HCT116 (cell line): ENCODE results near the gene STYXL1. TPM values are rescaled to one million over a fixed set of nuclear protein-coding genes. Genes with fewer than 3 reads are reported as not detected.

Source experiments
- total RNA-seq: library from RNA; stranded (reverse); gene quantifications from one replicate; pipeline ENCODE4 v1.2.1, GENCODE V29; 2021; ENCODE audit not compliant: unreplicated experiment

STYXL1 gene
- total RNA-seq, 1 experiment from 2014 or later: 32.5 TPM

Other genes starting within 250 kb of the STYXL1 start
- gene CCL24, start 234.2 kb downstream of the STYXL1 start, total RNA-seq: not detected
- gene RHBDD2, start 169.0 kb downstream of the STYXL1 start, total RNA-seq: 42.9 TPM
- 120 TPM for gene POR, start 132.8 kb downstream of the STYXL1 start, total RNA-seq
- gene TMEM120A, start 53.4 kb downstream of the STYXL1 start, total RNA-seq: 25.9 TPM
- gene MDH2, start 106 bp upstream of the STYXL1 start, total RNA-seq: 357 TPM
- 12.7 TPM for gene SRRM3, start 153.9 kb upstream of the STYXL1 start, total RNA-seq